CD4-positive, alpha-beta T cell treated with Interleukin-15 for 1 hour (primary cell): ENCODE results near the gene ADAM22.

Experiments used
- DNase-seq: peaks from one replicate; pipeline ENCODE4 v3.0.0-alpha.2; 2020

ADAM22 gene

DNA sequence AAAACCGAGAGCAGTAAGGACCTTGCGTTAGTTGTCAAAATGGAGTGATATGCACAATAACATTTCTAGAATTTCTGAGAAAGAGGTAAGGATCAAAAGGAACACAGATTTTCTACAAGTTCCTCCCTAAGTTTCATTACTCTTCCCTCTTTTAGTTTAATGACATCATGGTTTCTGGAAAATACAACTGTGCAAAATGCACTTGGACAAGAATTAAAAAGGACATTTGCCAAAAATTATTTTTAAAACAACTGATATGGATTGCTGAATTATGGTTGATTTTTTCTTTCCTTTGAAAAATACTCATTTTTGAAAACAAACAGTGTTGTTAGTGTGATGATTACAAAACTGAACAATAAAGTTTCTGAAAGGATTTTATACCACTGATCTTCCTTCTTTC is 233.7 kb downstream of the ADAM22 start:
- no peak for DNase-seq

- DNase-seq = no peak
Observed at GRCh38 chr7:88169717-88170320, 235.8 kb downstream of the ADAM22 start.

DNA sequence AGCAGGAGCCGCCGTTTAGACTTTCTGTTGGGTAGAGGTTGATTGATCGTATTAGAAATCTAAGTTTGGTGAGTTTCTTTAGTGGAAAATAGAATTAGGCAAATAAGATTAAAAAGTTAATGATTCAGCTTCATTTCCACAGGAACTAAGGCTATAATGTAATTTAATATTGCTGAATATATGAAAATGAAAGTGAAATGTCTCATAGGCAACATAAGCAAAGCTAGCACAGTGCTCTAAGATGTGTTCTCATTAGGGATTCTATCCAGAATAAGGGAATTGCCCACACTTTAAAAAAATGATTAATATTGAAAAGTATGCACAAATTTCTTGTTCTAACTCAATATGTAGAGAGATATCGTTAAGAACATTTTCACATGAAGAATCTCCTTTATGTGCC is 238.8 kb downstream of the ADAM22 start:
- DNase-seq = no peak

- DNase-seq = no peak
Observed at GRCh38 chr7:88176190-88176589, 242.1 kb downstream of the ADAM22 start.

- no peak for DNase-seq
Observed at GRCh38 chr7:88183051-88183450, 249.0 kb downstream of the ADAM22 start.

DNA sequence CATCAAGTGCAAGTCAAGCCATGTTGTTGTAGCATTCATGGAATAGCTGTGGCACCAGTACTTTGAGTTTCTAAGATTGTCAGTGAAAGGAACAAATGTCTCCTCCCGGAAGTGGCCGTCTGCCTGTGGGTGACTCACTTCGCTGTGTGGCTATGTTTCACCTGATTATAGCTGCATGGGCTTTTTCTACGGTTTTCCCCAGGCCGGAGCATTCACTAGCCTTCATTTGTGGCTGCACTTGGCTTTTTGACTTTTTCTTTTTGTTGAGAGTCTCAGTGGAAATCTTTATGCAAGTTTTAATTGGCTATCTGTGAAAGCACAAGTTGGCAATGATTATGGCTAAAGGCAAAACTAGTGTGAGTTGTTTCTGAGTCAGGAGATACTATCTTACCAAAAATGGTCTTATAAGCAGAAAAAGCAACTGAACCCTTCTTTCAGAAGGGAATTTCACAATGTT is 250.8 kb downstream of the ADAM22 start:
- no peak for DNase-seq

DNA sequence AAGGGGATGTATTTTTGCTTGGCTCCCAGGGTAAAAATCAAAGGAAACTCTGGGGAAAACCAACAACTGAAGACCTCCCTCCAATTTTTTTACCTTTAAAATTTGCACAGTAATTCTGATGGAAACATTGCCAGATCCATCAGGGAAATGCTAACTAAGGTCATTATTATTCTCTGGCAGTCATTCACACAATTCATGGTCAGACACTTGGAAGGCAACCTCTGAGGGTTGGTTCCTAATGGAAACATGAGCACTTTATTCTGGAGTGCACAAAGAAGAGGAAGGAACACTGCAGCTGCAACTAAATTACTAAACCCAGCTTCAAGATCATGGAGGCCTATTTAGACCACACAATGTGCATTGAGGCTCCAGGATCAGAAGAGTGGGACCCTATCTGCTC is 251.6 kb downstream of the ADAM22 start:
- no peak for DNase-seq

GRCh38 chr7:88191911-88192310 is 257.9 kb downstream of the ADAM22 start:
- no peak for DNase-seq

- no peak for DNase-seq
Observed at GRCh38 chr7:88200261-88200660, 266.2 kb downstream of the ADAM22 start.

GRCh38 chr7:88200789-88201188 is 266.7 kb downstream of the ADAM22 start:
- no peak for DNase-seq

GRCh38 chr7:88201305-88201704 is 267.3 kb downstream of the ADAM22 start:
- DNase-seq = no peak

DNA sequence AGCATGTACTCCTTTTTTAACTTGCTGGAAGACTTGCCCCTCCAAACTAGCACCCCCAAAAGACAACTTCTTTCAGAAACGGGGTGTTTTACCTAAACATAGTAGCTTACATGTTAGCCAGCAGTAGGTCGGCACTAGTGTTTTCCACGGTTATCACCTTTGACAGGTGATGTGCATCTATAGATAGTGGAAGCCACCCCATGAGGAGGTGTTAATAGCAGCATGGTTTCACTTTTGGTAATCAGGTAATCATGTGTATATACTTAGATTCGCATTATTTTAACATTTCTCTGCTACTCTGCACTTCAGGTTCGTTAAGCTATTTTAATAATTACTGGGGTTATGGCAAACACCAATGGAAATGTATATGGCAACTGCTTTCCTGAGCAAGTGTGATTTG is 268.2 kb downstream of the ADAM22 start:
- DNase-seq = no peak

- DNase-seq = no peak
Observed at GRCh38 chr7:88202799-88203198, 268.7 kb downstream of the ADAM22 start.

DNA sequence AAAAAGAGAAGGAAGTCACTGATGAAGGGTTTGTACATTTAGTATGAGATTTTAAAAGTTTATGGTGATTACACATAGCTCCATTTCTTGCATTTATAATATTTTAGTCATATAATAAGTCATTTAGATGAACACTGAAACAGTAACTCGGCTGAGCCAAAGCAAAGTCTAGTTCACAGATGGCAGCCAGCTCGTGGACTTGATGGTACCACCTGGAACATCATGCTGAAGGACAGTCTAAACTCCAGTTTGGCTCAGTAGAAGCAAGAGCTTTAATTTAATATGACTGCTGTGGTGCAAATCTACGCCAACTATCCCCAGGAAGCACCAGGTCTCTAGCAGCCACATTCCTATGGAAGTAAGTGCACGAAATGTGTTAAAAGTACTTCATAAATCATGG is 269.4 kb downstream of the ADAM22 start:
- DNase-seq = no peak

GRCh38 chr7:88204525-88205110 is 270.6 kb downstream of the ADAM22 start:
- no peak for DNase-seq

- no peak for DNase-seq
Observed at GRCh38 chr7:88205179-88205578, 271.1 kb downstream of the ADAM22 start.

DNA sequence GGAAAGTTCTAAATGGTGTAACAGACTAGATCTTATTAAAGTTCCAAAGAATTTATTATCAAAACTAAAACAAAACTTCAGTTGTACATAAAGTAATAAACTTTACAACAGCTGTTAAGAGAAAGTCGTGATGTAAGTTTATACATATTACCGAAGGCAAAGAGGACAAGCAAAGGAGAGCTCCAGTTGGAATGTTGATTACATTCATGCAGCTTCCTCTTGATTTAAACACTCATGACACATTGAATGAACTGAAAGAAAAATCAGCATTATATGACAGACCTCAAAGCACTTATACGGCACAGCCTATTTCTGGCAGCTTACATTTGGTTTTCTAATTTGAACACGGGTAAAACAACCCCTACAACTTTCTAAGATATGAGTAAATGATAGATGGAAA is 272.2 kb downstream of the ADAM22 start:
- DNase-seq = no peak

DNA sequence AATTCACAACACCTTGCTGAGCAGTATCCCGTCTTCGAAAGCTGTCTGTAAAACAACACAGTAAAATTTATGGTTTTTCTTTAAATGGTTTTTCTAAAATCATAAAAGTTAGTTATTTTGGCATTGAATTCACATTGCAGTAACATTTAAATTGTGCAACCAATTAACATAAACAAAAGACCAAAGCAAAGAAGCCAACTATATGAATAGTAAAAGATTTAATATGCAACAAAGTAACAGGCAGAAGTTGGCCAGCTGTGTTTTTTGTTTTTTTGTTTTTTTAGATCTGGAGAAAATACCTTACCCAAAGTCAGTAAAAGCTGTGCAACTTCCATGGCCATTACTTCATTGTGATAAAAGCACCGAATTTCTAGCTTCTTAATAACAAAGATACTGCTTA is 274.5 kb downstream of the ADAM22 start:
- no peak for DNase-seq

DNA sequence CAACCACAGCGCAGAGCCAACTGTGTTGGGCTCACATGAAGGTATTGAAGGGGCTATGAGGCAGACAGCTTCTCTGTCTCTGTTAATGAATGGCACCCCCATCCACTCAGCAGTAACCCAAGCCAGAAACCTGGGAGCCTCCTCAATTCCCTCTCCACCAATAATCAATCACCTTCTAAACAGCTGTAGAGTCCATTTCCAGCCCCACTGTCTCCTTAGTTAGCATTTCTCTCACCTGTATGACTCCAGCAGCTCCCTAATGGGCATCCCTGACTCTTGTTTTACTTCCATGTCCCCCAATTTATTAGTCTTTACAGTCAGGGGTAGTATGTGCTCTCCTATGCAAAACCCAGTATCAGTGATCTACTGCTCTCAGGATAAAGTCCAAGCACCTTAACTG is 278.9 kb downstream of the ADAM22 start:
- DNase-seq = no peak

DNA sequence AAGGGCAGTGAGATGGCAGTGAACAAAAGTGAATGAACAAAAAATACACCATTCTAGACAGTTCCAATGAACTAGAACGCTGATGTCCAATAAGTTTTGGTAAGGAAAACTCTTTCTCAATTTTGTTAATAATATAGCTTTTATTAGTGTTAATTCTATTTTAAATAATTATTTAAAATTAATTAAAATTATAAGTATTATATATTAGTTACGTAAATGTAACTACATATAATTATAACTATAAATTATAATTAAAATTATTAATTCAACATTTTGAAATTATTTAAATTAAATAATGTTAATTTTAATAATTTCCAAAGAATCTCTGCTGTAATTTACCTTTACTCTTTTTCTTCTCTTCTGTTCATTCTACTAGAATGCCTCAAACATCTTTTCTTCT is 280.4 kb downstream of the ADAM22 start:
- DNase-seq = no peak

DNA sequence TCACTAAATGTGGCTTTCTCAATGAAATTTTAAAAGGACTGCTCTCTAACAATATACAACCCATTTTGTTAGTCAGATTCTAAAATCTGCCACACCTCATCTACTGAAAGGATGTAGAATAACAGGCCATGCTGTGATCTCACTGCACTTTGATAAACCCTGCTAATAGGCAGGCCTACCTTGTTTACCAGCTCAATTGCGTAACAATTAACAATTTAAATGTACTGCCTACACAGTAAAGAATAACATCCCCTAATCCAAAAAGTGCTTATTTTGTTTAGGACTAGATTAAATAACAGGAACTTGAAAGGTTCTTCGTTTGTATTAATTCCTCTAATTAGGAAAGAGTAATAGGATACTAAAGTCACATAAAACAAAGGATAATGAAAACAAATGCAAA is 281.2 kb downstream of the ADAM22 start:
- DNase-seq = no peak

DNA sequence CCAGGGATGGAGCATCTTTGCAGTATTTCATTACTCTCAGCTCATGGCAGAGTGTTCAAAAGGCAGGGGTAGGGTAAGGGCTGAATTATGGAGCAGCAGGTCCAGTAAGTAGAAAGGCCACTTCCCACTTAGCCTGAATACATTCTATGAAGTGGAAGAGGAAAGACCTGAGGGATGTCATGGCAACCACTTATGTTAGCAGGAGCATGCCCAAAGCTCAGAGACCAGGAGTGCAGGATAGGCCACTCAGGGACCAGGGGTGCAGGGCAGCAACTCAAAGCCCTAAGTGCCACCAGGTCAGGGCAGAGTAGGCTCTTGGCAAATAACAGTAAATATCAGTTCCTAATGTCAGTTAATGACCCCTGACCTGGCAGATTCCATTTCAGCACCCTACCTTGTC is 282.2 kb downstream of the ADAM22 start:
- DNase-seq = no peak

DNA sequence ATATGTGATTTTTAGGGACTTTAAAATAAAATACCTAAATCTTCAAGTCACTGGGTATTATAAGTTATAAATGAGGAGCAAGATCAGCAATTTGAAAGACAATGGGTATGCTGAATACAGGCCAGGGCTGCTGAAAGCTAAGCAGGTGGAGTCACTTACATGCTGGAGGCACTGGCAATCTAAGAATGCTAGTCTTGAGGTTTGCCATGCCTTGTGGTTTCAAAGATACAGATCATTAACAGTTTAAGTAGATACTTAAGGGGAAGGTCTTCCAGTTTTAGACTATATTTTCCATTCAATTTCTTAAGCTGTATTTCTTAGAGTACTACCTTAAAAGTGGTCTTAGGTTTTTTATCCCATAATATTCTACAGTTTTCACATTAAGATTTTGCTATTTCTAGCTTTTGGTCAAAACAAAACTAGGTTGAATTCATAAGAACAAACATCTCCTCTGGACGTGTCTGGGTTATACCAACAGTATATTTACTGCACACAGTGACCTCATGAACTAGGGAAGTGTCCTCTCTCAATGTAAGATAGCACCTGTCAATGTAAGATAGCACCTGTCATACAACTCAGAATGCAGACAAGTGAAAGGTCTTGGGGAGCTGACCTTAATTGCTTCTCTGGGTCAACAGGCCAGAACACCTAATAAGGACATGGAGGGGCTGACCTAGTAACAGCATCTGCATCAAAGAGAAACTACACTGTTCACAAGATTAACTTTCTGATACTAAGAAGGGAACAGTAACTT is 283.8 kb downstream of the ADAM22 start:
- DNase-seq = no peak

DNA sequence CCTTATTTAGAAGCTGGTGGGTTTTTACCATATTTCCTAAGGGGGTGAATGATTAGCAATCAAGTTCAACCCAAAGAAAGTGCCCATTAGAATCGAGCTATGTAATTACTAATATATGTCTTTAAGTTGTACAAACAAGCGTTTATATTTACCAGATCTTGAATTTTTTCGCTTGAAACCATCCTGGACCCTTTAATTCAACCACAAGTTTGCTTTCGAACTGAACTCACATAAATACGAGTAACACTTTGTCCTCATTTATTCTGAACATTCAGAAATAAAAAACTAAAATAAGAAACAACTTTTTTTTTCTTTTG is 284.3 kb downstream of the ADAM22 start:
- DNase-seq = no peak
